ENCODE data around the gene PDLIM7.

The PDLIM7 gene

GRCh38 chr5:177491983-177492746, 5.2 kb downstream of the PDLIM7 start:
- no peak overlapping the region for H4K8ac ChIP-seq (ENCODE audit: low read depth, low read length)
- H2BK12ac ChIP-seq (ENCODE audit: low read length), result no peak overlapping the region
- H3K27ac ChIP-seq (ENCODE audit: low read depth, low read length), result no peak overlapping the region
- H3K27me3 ChIP-seq (ENCODE audit: insufficient read depth, low read length), result no peaks in the 10 kb centered on the region
- H3K4me2 ChIP-seq (ENCODE audit: low read length), result no peak overlapping the region
- H3K36me3 ChIP-seq (ENCODE audit: control insufficient read depth in 1 of 2, insufficient read depth in 2 of 2, low read length in 2 of 2), result peaks cover 80 to 83% of the 10 kb centered on the region in 2 experiments
- no peak overlapping the region for H3K23ac ChIP-seq (ENCODE audit: low read length)
- peaks cover 18% of the 10 kb centered on the region for H3K79me2 ChIP-seq (ENCODE audit: control insufficient read depth, insufficient read depth, low read length, poor library complexity)
- H3K4me3 ChIP-seq (ENCODE audit: low read depth, low read length), result no peak overlapping the region
- no CpG with 5 or more reads among the region's 54 CpGs for WGBS (ENCODE audit: extremely low coverage, insufficient coverage, insufficient read length)
- no peak for DNase-seq
- peaks cover 34 to 46% of the 10 kb centered on the region in 2 experiments for H3K4me1 ChIP-seq (ENCODE audit: control insufficient read depth in 1 of 2, insufficient read depth in 2 of 2, low read length in 2 of 2)
- no peak overlapping the region for H2AK5ac ChIP-seq (ENCODE audit: low read length)
- no peak overlapping the region for H2BK5ac ChIP-seq (ENCODE audit: low read depth, low read length, poor library complexity)
- H3K18ac ChIP-seq (ENCODE audit: low read length), result peak overlapping the region; percentile 32
- no peaks in the 10 kb centered on the region for H3K9me3 ChIP-seq (ENCODE audit: insufficient read depth, low read depth, low read length)
- H3K9ac ChIP-seq (ENCODE audit: low read length), result no peak overlapping the region
- H2AFZ ChIP-seq (ENCODE audit: insufficient read depth, low read length, poor library complexity), result no peak overlapping the region
- peak overlapping the region; percentile 8 for H3K4ac ChIP-seq (ENCODE audit: low read depth, low read length)
- H3K79me1 ChIP-seq (ENCODE audit: low read length), result peaks cover 36% of the 10 kb centered on the region
- no peak overlapping the region for H4K12ac ChIP-seq (ENCODE audit: low read depth, low read length)
- H4K91ac ChIP-seq (ENCODE audit: low read depth, low read length), result no peak overlapping the region
- H2BK120ac ChIP-seq (ENCODE audit: insufficient read depth, low read length, poor library complexity), result no peak overlapping the region
- H3K14ac ChIP-seq (ENCODE audit: low read length), result no peak overlapping the region

- Histone ChIP-seq H3K4me3 (ENCODE audit: low read depth, low read length) (no peak overlapping the region), H3K4ac (ENCODE audit: low read depth, low read length) (no peak overlapping the region), H3K4me1 (ENCODE audit: control insufficient read depth in 1 of 2, insufficient read depth in 2 of 2, low read length in 2 of 2) (peaks cover 34 to 45% of the 10 kb centered on the region in 2 experiments), H3K27ac (ENCODE audit: low read depth, low read length) (no peak overlapping the region), H2BK5ac (ENCODE audit: low read depth, low read length, poor library complexity) (no peak overlapping the region), H3K9me3 (ENCODE audit: insufficient read depth, low read depth, low read length) (no peaks in the 10 kb centered on the region), H3K14ac (ENCODE audit: low read length) (no peak overlapping the region), H3K23ac (ENCODE audit: low read length) (no peak overlapping the region), H3K18ac (ENCODE audit: low read length) (peak overlapping the region; percentile 63), H2AK5ac (ENCODE audit: low read length) (peak overlapping the region; percentile 38), H3K9ac (ENCODE audit: low read length) (no peak overlapping the region), H3K27me3 (ENCODE audit: insufficient read depth, low read length) (no peaks in the 10 kb centered on the region), H2AFZ (ENCODE audit: insufficient read depth, low read length, poor library complexity) (no peak overlapping the region), H3K4me2 (ENCODE audit: low read length) (no peak overlapping the region), H3K79me1 (ENCODE audit: low read length) (peaks cover 31% of the 10 kb centered on the region), H2BK120ac (ENCODE audit: insufficient read depth, low read length, poor library complexity) (no peak overlapping the region), H3K79me2 (ENCODE audit: control insufficient read depth, insufficient read depth, low read length, poor library complexity) (peaks cover 14% of the 10 kb centered on the region), H4K91ac (ENCODE audit: low read depth, low read length) (no peak overlapping the region), H4K12ac (ENCODE audit: low read depth, low read length) (no peak overlapping the region), H3K36me3 (ENCODE audit: control insufficient read depth in 1 of 2, insufficient read depth in 2 of 2, low read length in 2 of 2) (peaks cover 83 to 88% of the 10 kb centered on the region in 2 experiments), H4K8ac (ENCODE audit: low read depth, low read length) (no peak overlapping the region), H2BK12ac (ENCODE audit: low read length) (no peak overlapping the region)
- DNase-seq, result peak; percentile 61 to 73
- WGBS (ENCODE audit: extremely low coverage, insufficient coverage, insufficient read length), result no CpG with 5 or more reads among the region's 43 CpGs
Observed at GRCh38 chr5:177491429-177491945, 5.9 kb downstream of the PDLIM7 start.

- Histone ChIP-seq H3K27ac (ENCODE audit: low read depth, low read length) (no peak overlapping the region), H3K9me3 (ENCODE audit: insufficient read depth, low read depth, low read length) (no peaks in the 10 kb centered on the region)
- no CpG with 5 or more reads among the region's 16 CpGs for WGBS (ENCODE audit: extremely low coverage, insufficient coverage, insufficient read length)
Observed at GRCh38 chr5:177490992-177491391, 6.4 kb downstream of the PDLIM7 start.

GRCh38 chr5:177490311-177490991, 7.0 kb downstream of the PDLIM7 start:
- no peak overlapping the region for H3K27ac ChIP-seq (ENCODE audit: low read depth, low read length)
- H3K79me2 ChIP-seq (ENCODE audit: control insufficient read depth, insufficient read depth, low read length, poor library complexity), result peaks cover 7% of the 10 kb centered on the region
- WGBS (ENCODE audit: extremely low coverage, insufficient coverage, insufficient read length), result no CpG with 5 or more reads among the region's 15 CpGs
- H2AFZ ChIP-seq (ENCODE audit: insufficient read depth, low read length, poor library complexity), result no peak overlapping the region
- H2AK5ac ChIP-seq (ENCODE audit: low read length), result no peak overlapping the region
- peaks cover 26 to 35% of the 10 kb centered on the region in 2 experiments for H3K4me1 ChIP-seq (ENCODE audit: control insufficient read depth in 1 of 2, insufficient read depth in 2 of 2, low read length in 2 of 2)
- H3K36me3 ChIP-seq (ENCODE audit: control insufficient read depth in 1 of 2, insufficient read depth in 2 of 2, low read length in 2 of 2), result peaks cover 87 to 89% of the 10 kb centered on the region in 2 experiments
- no peak overlapping the region for H4K8ac ChIP-seq (ENCODE audit: low read depth, low read length)
- H4K12ac ChIP-seq (ENCODE audit: low read depth, low read length), result no peak overlapping the region
- no peak overlapping the region for H3K4me2 ChIP-seq (ENCODE audit: low read length)
- H3K23ac ChIP-seq (ENCODE audit: low read length), result no peak overlapping the region
- H2BK120ac ChIP-seq (ENCODE audit: insufficient read depth, low read length, poor library complexity), result no peak overlapping the region
- H3K4ac ChIP-seq (ENCODE audit: low read depth, low read length), result no peak overlapping the region
- H3K9me3 ChIP-seq (ENCODE audit: insufficient read depth, low read depth, low read length), result no peaks in the 10 kb centered on the region
- no peak overlapping the region for H3K4me3 ChIP-seq (ENCODE audit: low read depth, low read length)
- no peak overlapping the region for H3K14ac ChIP-seq (ENCODE audit: low read length)
- H3K18ac ChIP-seq (ENCODE audit: low read length), result no peak overlapping the region
- no peak overlapping the region for H2BK5ac ChIP-seq (ENCODE audit: low read depth, low read length, poor library complexity)
- no peak for DNase-seq
- H3K79me1 ChIP-seq (ENCODE audit: low read length), result peaks cover 21% of the 10 kb centered on the region
- H3K9ac ChIP-seq (ENCODE audit: low read length), result no peak overlapping the region
- no peak overlapping the region for H4K91ac ChIP-seq (ENCODE audit: low read depth, low read length)
- no peak overlapping the region for H2BK12ac ChIP-seq (ENCODE audit: low read length)
- no peaks in the 10 kb centered on the region for H3K27me3 ChIP-seq (ENCODE audit: insufficient read depth, low read length)

More at GRCh38 chr5:177490992-177491391, 6.4 kb downstream of the PDLIM7 start:
- H2BK120ac ChIP-seq (ENCODE audit: insufficient read depth, low read length, poor library complexity), result no peak overlapping the region
- H3K4me1 ChIP-seq (ENCODE audit: control insufficient read depth in 1 of 2, insufficient read depth in 2 of 2, low read length in 2 of 2), result peaks cover 32 to 41% of the 10 kb centered on the region in 2 experiments
- H3K18ac ChIP-seq (ENCODE audit: low read length), result no peak overlapping the region
- H3K79me2 ChIP-seq (ENCODE audit: control insufficient read depth, insufficient read depth, low read length, poor library complexity), result peaks cover 9% of the 10 kb centered on the region
- DNase-seq, result no peak
- no peak overlapping the region for H3K9ac ChIP-seq (ENCODE audit: low read length)
- H4K8ac ChIP-seq (ENCODE audit: low read depth, low read length), result no peak overlapping the region
- H3K4me2 ChIP-seq (ENCODE audit: low read length), result no peak overlapping the region
- no peak overlapping the region for H2BK12ac ChIP-seq (ENCODE audit: low read length)
- H3K79me1 ChIP-seq (ENCODE audit: low read length), result peaks cover 26% of the 10 kb centered on the region
- H2AK5ac ChIP-seq (ENCODE audit: low read length), result no peak overlapping the region
- H3K14ac ChIP-seq (ENCODE audit: low read length), result no peak overlapping the region
- H3K27me3 ChIP-seq (ENCODE audit: insufficient read depth, low read length), result no peaks in the 10 kb centered on the region
- no peak overlapping the region for H2AFZ ChIP-seq (ENCODE audit: insufficient read depth, low read length, poor library complexity)
- no peak overlapping the region for H4K12ac ChIP-seq (ENCODE audit: low read depth, low read length)
- no peak overlapping the region for H3K4ac ChIP-seq (ENCODE audit: low read depth, low read length)
- no peak overlapping the region for H3K4me3 ChIP-seq (ENCODE audit: low read depth, low read length)
- no peak overlapping the region for H2BK5ac ChIP-seq (ENCODE audit: low read depth, low read length, poor library complexity)
- peaks cover 86 to 90% of the 10 kb centered on the region in 2 experiments for H3K36me3 ChIP-seq (ENCODE audit: control insufficient read depth in 1 of 2, insufficient read depth in 2 of 2, low read length in 2 of 2)
- no peak overlapping the region for H3K23ac ChIP-seq (ENCODE audit: low read length)
- no peak overlapping the region for H4K91ac ChIP-seq (ENCODE audit: low read depth, low read length)

Measured in trophoblast cell (in vitro differentiated cells and primary cell).